Epithelial cell of esophagus (primary cell): ENCODE measurements around the gene ARHGEF17.

Experiments used
- DNase-seq: peaks from one replicate; pipeline ENCODE4 v3.0.0; 2010; ENCODE audit warnings: low read depth
- H3K4me3 ChIP-seq: 2 replicates; pipeline ENCODE4 v1.5.1; 2011; ENCODE audit warnings: mild to moderate bottlenecking, low read length, control low read depth
- TF ChIP-seq, protein P1 (sequence below): IDR thresholded peaks from 2 replicates; pipeline ENCODE4 v1.5.1; 2011; ENCODE audit warnings: low read depth, mild to moderate bottlenecking, low read length, control low read depth, inconsistent platforms; ENCODE audit not compliant: insufficient read depth; ENCODE audit errors: missing control alignments

Gene ARHGEF17

GRCh38 chr11:73333640-73334383 is 25.7 kb downstream of the ARHGEF17 start:
- no peak for DNase-seq
- TF ChIP-seq, protein P1, sequence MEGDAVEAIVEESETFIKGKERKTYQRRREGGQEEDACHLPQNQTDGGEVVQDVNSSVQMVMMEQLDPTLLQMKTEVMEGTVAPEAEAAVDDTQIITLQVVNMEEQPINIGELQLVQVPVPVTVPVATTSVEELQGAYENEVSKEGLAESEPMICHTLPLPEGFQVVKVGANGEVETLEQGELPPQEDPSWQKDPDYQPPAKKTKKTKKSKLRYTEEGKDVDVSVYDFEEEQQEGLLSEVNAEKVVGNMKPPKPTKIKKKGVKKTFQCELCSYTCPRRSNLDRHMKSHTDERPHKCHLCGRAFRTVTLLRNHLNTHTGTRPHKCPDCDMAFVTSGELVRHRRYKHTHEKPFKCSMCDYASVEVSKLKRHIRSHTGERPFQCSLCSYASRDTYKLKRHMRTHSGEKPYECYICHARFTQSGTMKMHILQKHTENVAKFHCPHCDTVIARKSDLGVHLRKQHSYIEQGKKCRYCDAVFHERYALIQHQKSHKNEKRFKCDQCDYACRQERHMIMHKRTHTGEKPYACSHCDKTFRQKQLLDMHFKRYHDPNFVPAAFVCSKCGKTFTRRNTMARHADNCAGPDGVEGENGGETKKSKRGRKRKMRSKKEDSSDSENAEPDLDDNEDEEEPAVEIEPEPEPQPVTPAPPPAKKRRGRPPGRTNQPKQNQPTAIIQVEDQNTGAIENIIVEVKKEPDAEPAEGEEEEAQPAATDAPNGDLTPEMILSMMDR, result no peak
- H3K4me3 ChIP-seq, result no peak overlapping the region

GRCh38 chr11:73334384-73335203 is 26.5 kb downstream of the ARHGEF17 start:
- no peak overlapping the region for H3K4me3 ChIP-seq
- peak; percentile 56 for DNase-seq
- TF ChIP-seq, protein P1, result no peak

DNA sequence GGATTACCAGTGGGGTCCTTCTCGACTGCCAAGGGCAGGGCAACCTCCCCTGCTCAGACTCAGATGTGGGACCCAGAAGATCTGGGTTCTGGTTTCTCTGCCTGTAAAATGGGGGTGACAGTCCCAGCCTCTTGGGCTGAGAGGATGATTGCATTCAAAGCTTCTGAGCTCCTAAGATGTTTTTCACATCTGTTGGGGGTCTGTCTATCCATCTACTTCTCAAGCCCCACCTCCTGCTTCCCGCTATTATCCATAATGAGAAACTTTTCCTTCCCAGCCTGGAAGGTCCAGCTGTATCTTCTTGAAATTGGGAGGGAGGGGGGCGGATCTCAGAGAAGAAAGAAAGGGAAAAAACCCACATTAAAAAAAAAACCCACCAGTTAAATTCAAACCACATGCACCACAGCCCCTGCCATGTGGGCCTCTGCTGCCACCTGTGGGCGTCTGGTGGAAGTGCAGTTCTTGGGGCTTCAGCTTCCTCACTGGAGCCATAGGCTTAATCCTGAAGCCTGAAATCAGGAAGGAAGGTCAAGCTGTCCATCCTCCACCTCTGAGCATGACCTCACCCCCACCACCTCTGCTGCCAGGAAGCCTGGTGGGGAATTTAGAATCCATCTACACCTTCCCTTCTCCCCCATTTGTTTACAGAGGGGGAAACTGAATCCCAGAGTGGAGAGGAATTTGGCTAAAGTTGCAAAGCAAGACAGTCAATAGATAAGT is 27.3 kb downstream of the ARHGEF17 start:
- peak; percentile 70 for DNase-seq
- TF ChIP-seq, protein P1, result peak; percentile 98
- H3K4me3 ChIP-seq, result no peak overlapping the region

DNA sequence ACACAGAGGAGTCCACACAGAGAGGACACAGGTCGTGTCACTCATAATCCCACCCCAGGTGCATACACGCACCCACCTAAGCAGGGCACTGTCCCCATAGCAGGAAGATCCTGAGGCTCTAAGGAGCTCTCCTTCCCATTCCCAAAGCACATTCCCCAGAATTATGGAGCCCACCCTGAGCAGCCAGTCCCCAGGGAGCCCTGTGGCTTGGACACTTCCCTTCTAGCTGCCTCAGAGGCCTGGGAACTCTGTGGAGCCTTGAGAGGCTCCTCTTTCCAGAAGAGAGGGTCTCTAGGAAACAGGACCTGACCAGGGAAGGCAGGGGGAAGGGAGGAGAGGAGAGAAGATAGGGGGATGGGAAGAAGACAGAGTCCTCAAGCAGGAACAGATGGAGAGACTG is 29.8 kb downstream of the ARHGEF17 start:
- TF ChIP-seq, protein P1, result no peak

DNA sequence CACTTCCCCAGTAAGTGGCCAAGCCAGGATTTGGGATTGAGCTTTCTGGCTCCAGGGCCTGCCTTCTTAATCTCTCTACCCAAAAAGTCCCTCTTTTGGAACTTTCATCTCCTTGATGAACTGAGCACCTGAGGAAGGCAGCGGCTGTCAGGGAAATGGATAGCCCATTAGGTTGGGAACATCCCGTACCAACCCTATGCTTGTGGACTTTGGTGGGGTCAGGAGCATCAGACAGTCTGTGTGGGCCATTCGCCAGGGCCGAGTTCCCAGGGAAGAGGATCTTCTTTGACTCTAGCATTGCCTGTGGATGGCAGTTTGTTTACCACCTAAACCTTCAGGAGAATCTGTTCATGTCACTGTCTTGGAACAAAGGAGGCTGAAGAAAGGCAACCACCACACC is 30.2 kb downstream of the ARHGEF17 start:
- DNase-seq, result no peak
- H3K4me3 ChIP-seq, result no peak overlapping the region
- TF ChIP-seq, protein P1, result no peak

More for the DNA sequence above, 29.8 kb downstream of the ARHGEF17 start:
- no peak overlapping the region for H3K4me3 ChIP-seq
- no peak for DNase-seq

GRCh38 chr11:73340164-73340563 is 32.1 kb downstream of the ARHGEF17 start:
- DNase-seq, result no peak
- H3K4me3 ChIP-seq, result no peak overlapping the region
- TF ChIP-seq, protein P1, result no peak
